ENCODE measurements around the gene HSPA9.

- TF ChIP-seq EZH2phosphoT487 (IDR thresholded peaks at IDR 0.05; ENCODE audit: insufficient read depth, low read depth): no peak
- TF ChIP-seq EZH2 (IDR thresholded peaks at IDR 0.05; ENCODE audit: insufficient read depth, poor library complexity, severe bottlenecking): no peak
Measured at GRCh38 chr5:138611678-138612218, 36.5 kb upstream of the HSPA9 start.

Measured in GM23248 (cell line).